ENCODE measurements around the gene CBX6.

Gene CBX6

DNA sequence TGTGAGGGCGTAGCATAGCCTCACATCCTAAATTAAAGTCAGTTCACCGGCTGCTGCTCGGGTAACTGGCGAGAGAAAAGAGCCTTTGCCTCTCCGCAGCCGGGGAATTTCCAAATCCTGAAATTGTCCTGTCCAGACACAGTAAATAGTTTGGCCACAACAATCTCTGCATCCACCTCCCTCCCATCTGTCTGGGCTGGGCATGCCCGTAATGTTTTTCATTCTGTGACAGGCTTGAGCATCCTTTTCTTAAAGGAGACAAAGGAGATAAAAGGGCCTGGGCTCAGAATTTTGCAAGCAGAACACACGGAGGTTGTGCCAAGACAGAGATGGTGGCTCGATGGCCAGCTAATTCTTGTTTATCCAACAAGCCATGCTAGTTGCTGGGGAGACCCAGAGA is 19.2 kb upstream of the CBX6 start:
- no peaks in the 10 kb centered on the region for H3K9me3 ChIP-seq
- H3K4me2 ChIP-seq = no peak overlapping the region
- no peaks in the 10 kb centered on the region; the same call in 1 of the 2 replicates for H3K4me1 ChIP-seq
- no peaks in the 10 kb centered on the region for H4K20me1 ChIP-seq
- H3K27ac ChIP-seq = no peak overlapping the region
- H3K27me3 ChIP-seq = no peaks in the 10 kb centered on the region
- H3K4me3 ChIP-seq = no peak overlapping the region
- H3K9ac ChIP-seq = no peak overlapping the region
- H3K36me3 ChIP-seq = no peaks in the 10 kb centered on the region
- no peak for TF ChIP-seq Cebpa-rat (IDR thresholded peaks at IDR 0.05)

GRCh38 chr22:38890377-38890776 is 18.4 kb upstream of the CBX6 start:
- no peak for TF ChIP-seq Cebpa-rat (IDR thresholded peaks at IDR 0.05)
- Histone ChIP-seq H3K9me3 (no peaks in the 10 kb centered on the region), H3K27ac (no peak overlapping the region), H3K9ac (no peak overlapping the region), H4K20me1 (no peaks in the 10 kb centered on the region), H3K27me3 (no peaks in the 10 kb centered on the region), H3K4me3 (no peak overlapping the region), H3K4me1 (no peaks in the 10 kb centered on the region; the same call in 1 of the 2 replicates), H3K36me3 (no peaks in the 10 kb centered on the region), H3K4me2 (no peak overlapping the region)

GRCh38 chr22:38886333-38886732 is 14.3 kb upstream of the CBX6 start:
- Histone ChIP-seq H3K9me3 (no peaks in the 10 kb centered on the region), H3K4me1 (peaks cover 19% of the 10 kb centered on the region), H3K9ac (no peak overlapping the region), H3K27me3 (no peaks in the 10 kb centered on the region), H4K20me1 (no peaks in the 10 kb centered on the region), H3K4me2 (no peak overlapping the region; the same call in 1 of the 2 replicates), H3K4me3 (no peak overlapping the region), H3K36me3 (no peaks in the 10 kb centered on the region), H3K27ac (no peak overlapping the region)
- no peak for TF ChIP-seq Cebpa-rat (IDR thresholded peaks at IDR 0.05)

DNA sequence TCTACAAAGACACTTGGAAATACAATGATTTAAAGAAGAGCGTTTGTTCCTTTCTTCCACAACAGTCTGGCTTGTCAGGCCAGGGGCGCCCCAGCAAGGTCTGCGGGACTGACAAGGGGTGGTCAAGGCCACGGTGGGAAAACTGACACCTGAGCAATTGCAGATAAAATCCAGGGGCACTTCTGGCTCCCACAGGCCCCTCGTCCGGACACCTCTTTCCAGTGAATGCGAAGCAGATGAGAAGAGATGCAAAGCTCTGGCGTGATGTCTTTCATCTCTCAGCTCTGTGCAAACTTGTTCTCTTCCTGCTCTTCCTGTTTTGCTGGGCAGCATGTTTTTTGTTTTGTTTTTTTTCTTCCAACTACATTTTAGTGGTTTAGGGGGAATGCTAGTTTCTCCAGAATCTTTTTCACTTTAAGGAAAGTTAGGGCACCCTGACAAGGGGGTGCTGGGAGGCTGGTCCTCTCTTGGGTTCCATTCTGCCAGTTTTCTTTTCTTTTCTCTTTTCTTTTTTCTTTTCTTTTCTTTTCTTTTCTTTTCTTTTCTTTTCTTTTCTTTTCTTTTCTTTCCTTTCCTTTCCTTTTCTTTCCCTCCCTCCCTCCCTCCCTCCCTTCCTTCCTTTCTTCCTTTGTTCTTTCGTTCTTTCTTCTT is 11.1 kb upstream of the CBX6 start:
- Histone ChIP-seq H3K27me3 (no peaks in the 10 kb centered on the region), H4K20me1 (no peaks in the 10 kb centered on the region), H3K9ac (no peak overlapping the region), H3K4me3 (no peak overlapping the region), H3K27ac (peak overlapping the region; percentile 14; the same call in 1 of the 2 replicates), H3K4me2 (peak overlapping the region; percentile 57), H3K36me3 (no peaks in the 10 kb centered on the region), H3K4me1 (peaks cover 29% of the 10 kb centered on the region), H3K9me3 (no peaks in the 10 kb centered on the region)
- no peak for TF ChIP-seq Cebpa-rat (IDR thresholded peaks at IDR 0.05)

- no peak for TF ChIP-seq Cebpa-rat (IDR thresholded peaks at IDR 0.05)
- Histone ChIP-seq H3K9me3 (no peaks in the 10 kb centered on the region), H3K9ac (no peak overlapping the region), H3K27me3 (no peaks in the 10 kb centered on the region), H3K4me3 (no peak overlapping the region), H4K20me1 (no peaks in the 10 kb centered on the region), H3K4me1 (peaks cover 29% of the 10 kb centered on the region), H3K36me3 (no peaks in the 10 kb centered on the region), H3K27ac (no peak overlapping the region; the same call in 1 of the 2 replicates), H3K4me2 (peak overlapping the region; percentile 57)
These were observed 10.2 kb upstream of the CBX6 start for GRCh38 chr22:38881997-38882879.

DNA sequence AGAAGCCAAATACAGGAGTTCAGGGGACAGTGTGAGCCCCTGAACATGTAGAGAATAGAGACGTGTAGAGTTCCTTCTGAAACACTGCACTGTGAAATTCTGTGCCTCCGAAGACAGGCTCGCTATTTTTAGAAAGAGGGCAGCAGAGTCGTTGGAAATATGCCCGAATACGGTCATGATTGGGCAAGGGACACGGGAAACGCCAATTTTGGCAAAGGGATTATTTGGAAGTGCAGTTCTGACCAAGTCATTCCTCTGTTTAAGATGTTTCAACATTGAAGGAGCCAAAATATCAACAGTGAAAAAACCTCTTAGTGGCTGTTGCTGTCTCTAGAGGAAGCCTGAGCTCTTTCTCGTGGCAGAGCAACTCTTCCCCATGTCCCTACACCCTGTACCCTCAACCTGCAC is 9.5 kb upstream of the CBX6 start:
- Histone ChIP-seq H3K9ac (no peak overlapping the region), H3K4me3 (no peak overlapping the region), H3K4me1 (peaks cover 29% of the 10 kb centered on the region), H3K4me2 (no peak overlapping the region), H3K27ac (no peak overlapping the region), H3K27me3 (no peaks in the 10 kb centered on the region), H3K9me3 (no peaks in the 10 kb centered on the region), H4K20me1 (no peaks in the 10 kb centered on the region), H3K36me3 (no peaks in the 10 kb centered on the region)
- no peak for TF ChIP-seq Cebpa-rat (IDR thresholded peaks at IDR 0.05)

DNA sequence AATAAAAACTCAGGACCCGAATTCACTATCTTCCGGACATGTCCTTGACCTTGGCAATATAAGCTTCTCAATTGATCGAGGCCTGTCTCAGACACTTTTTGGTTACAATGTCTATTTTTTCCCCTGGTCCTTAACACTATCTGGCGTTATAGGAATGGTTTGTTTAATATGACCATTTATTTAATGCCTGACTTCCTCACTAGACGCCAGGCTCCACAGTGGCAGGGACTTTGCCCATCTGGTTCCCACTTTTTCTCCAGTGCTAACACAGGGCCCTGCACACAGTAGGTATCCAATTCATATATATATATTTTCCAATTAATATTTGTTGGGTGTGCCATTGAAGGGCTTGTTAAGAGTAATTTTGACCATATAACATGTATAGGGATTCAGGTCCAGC is 7.9 kb upstream of the CBX6 start:
- H4K20me1 ChIP-seq = no peaks in the 10 kb centered on the region
- H3K4me2 ChIP-seq = no peak overlapping the region
- H3K4me1 ChIP-seq = peaks cover 29% of the 10 kb centered on the region
- no peak overlapping the region for H3K27ac ChIP-seq
- no peaks in the 10 kb centered on the region for H3K27me3 ChIP-seq
- no peak overlapping the region for H3K9ac ChIP-seq
- no peaks in the 10 kb centered on the region for H3K9me3 ChIP-seq
- no peaks in the 10 kb centered on the region for H3K36me3 ChIP-seq
- no peak for TF ChIP-seq Cebpa-rat (IDR thresholded peaks at IDR 0.05)
- H3K4me3 ChIP-seq = no peak overlapping the region

DNA sequence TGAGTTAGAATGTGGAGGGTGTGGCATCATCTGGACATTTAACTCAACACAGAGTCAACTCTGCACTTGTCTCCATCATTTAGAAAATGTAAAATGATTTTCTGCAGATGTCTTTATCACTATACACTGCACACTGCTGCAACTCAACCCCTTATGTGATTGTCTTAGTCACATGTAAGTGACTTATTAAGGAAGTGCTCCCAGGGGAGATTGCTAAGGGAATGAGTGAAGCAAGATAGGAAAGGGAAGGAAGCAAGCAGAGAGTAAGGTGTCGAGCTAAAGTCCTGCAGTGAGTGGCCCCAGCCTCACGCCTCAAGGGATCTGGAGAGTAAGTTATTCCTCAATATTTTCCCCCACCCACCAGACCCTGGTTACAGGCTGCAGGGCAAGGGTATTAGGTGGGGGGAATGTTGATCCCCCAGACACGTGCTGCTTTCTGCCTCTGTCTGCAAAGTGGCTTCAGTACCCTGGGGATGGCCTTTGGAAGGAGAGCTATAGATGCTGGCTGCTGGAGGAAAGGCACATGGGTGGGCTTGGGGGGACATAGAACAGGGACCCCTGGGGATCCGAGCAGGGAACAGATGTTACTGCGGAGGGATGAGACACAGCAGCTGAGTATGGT is 7.2 kb upstream of the CBX6 start:
- no peak overlapping the region for H3K27ac ChIP-seq
- TF ChIP-seq Cebpa-rat (IDR thresholded peaks at IDR 0.05) = no peak
- H3K27me3 ChIP-seq = no peaks in the 10 kb centered on the region
- no peak overlapping the region for H3K4me2 ChIP-seq
- no peak overlapping the region for H3K9ac ChIP-seq
- H3K36me3 ChIP-seq = no peaks in the 10 kb centered on the region
- H3K9me3 ChIP-seq = no peaks in the 10 kb centered on the region
- peaks cover 29% of the 10 kb centered on the region for H3K4me1 ChIP-seq
- H3K4me3 ChIP-seq = no peak overlapping the region
- no peaks in the 10 kb centered on the region for H4K20me1 ChIP-seq

DNA sequence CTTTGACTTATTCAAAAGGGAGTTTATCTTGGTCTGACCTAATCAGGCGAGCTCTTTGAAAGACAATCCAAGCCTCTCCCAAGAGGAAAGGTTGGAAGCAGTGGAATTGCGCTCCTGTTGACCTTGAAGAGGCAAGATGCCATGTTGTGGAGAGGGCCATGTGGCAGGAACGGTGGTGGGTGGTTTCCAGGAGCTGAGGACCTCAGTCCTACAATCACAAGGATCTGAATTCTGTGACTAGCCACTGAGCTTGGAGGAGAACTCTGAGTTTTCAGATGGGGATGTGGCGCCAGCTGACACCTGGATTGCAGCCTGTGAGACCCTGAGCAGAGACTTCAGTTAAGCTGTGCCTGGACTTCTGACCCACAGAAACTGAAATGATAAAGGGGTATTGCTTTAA is 6.0 kb upstream of the CBX6 start:
- H3K27me3 ChIP-seq = peaks cover 6% of the 10 kb centered on the region; the same call in 1 of the 2 replicates
- H3K36me3 ChIP-seq = no peaks in the 10 kb centered on the region
- H3K4me2 ChIP-seq = no peak overlapping the region
- peaks cover 30% of the 10 kb centered on the region for H3K4me1 ChIP-seq
- H3K9me3 ChIP-seq = no peaks in the 10 kb centered on the region
- no peak overlapping the region for H3K27ac ChIP-seq
- no peaks in the 10 kb centered on the region for H4K20me1 ChIP-seq
- no peak for TF ChIP-seq Cebpa-rat (IDR thresholded peaks at IDR 0.05)
- H3K9ac ChIP-seq = no peak overlapping the region
- no peak overlapping the region for H3K4me3 ChIP-seq

Measured in BLaER1 (cell line).